Endothelial cell of umbilical vein (primary cell): ENCODE data around the gene ESYT2. TPM values are rescaled to one million over a fixed set of nuclear protein-coding genes. Genes with fewer than 3 reads are reported as not detected.

Experiments
- BruUV-seq: library from RNA; stranded (reverse); fragments of 400-500 nt; replicated peaks from 2 replicates; lab custom pipeline; 2021; lab: Mats Ljungman, UMichigan
- CTCF ChIA-PET: fragments of 300-600, 350-600 bp; sonication (Branson Sonifier 250); formaldehyde crosslinking; loops from one replicate; lab custom pipeline; 2021; ENCODE audit warnings: antibody characterized with exemption, inconsistent platforms; lab: Charles Lee
- POLR2A ChIA-PET: fragments of 300-600, 350-600 bp; sonication (Branson Sonifier 250); formaldehyde crosslinking; loops from one replicate; lab custom pipeline; 2021; ENCODE audit warnings: antibody characterized with exemption, inconsistent platforms; lab: Charles Lee
- DNase-seq: peaks from one replicate; pipeline ENCODE4 v3.0.0-alpha.2; 2011; ENCODE audit warnings: low read depth, low spot score
- FAIRE-seq: peaks from 2 replicates; lab custom pipeline; 2011; peaks lifted over from hg19 to GRCh38; lab: Jason Lieb, UNC
- H2AFZ ChIP-seq: 2 replicates; pipeline ENCODE4 v1.6.0; 2012; ENCODE audit warnings: low read depth, low read length, control low read depth, inconsistent platforms
- H3K27ac ChIP-seq: 2 replicates; pipeline ENCODE4 v1.5.1; 2011; ENCODE audit warnings: low read depth, mild to moderate bottlenecking, control low read depth, low read length, moderate library complexity; ENCODE audit not compliant: insufficient read depth
- H3K27me3 ChIP-seq, 2 experiments: 2 replicates each; pipeline versions ENCODE4 v1.6.0 to v1.6.1; 2011; ENCODE audit warnings: low read length in 2 of 2, mixed read lengths in 1 of 2; ENCODE audit not compliant: control insufficient read depth in 2 of 2, insufficient read depth in 2 of 2
- H3K36me3 ChIP-seq, 2 experiments: 2 replicates in 1 of 2; 3 replicates in 1 of 2; pipeline ENCODE4 v1.5.1; 2011; ENCODE audit warnings: low read length in 2 of 2, mild to moderate bottlenecking in 1 of 2, moderate library complexity in 1 of 2; ENCODE audit not compliant: control insufficient read depth in 2 of 2, insufficient read depth in 2 of 2; ENCODE audit errors: extremely low read depth in 1 of 2
- H3K4me1 ChIP-seq: 3 replicates; pipeline ENCODE4 v1.5.1; 2011; ENCODE audit warnings: mild to moderate bottlenecking, low read length; ENCODE audit not compliant: control insufficient read depth, insufficient read depth; ENCODE audit errors: extremely low read depth
- H3K4me2 ChIP-seq: 2 replicates; pipeline ENCODE4 v1.6.1; 2011; ENCODE audit warnings: low read length, control low read depth, mixed read lengths; ENCODE audit not compliant: insufficient read depth
- H3K4me3 ChIP-seq, 3 experiments: fragments of 200-600 bp in 1 of 3; sonication (generic), shearing (Covaris generic) in 1 of 3; replicated peaks in 1 of 3; 2 replicates each; pipeline ENCODE4 v1.5.1; 2011 to 2016; ENCODE audit warnings: control low read depth in 3 of 3, low read length in 3 of 3, mild to moderate bottlenecking in 2 of 3, inconsistent platforms in 1 of 3, low read depth in 1 of 3, moderate library complexity in 1 of 3; ENCODE audit not compliant: insufficient read depth in 1 of 3
- H3K79me2 ChIP-seq: 2 replicates; pipeline ENCODE4 v1.6.0; 2012; ENCODE audit warnings: low read length, inconsistent platforms; ENCODE audit not compliant: control insufficient read depth, insufficient read depth
- H3K9ac ChIP-seq: replicated peaks from 2 replicates; pipeline ENCODE3; 2011; ENCODE audit warnings: low read length, control low read depth; ENCODE audit not compliant: insufficient read depth; ENCODE audit errors: extremely low read depth
- H3K9me1 ChIP-seq: replicated peaks from 3 replicates; pipeline ENCODE4 v1.6.0; 2011; ENCODE audit warnings: mild to moderate bottlenecking, low read length; ENCODE audit not compliant: control insufficient read depth, insufficient read depth; ENCODE audit errors: extremely low read depth
- H3K9me3 ChIP-seq: replicated peaks from 2 replicates; pipeline ENCODE4 v1.5.1; 2012; ENCODE audit warnings: low read length, inconsistent platforms; ENCODE audit not compliant: control insufficient read depth, insufficient read depth
- H4K20me1 ChIP-seq: replicated peaks from 2 replicates; pipeline ENCODE3; 2011; ENCODE audit warnings: mild to moderate bottlenecking, low read length; ENCODE audit not compliant: control insufficient read depth, insufficient read depth; ENCODE audit errors: extremely low read depth
- CTCF ChIP-seq, 2 donors: IDR thresholded peaks; 1 replicate in 1 of 2; 2 replicates in 1 of 2; pipeline ENCODE4 v1.5.1; 2011; ENCODE audit warnings: low read length in 2 of 2, mild to moderate bottlenecking in 2 of 2, moderate library complexity in 2 of 2, control low read depth in 1 of 2, inconsistent platforms in 1 of 2, low read depth in 1 of 2; ENCODE audit not compliant: insufficient read depth in 1 of 2; ENCODE audit errors: extremely low read depth in 1 of 2
- EZH2 ChIP-seq: IDR thresholded peaks from 2 replicates; pipeline ENCODE4 v1.6.1; 2012; ENCODE audit warnings: borderline replicate concordance, low read depth, mild to moderate bottlenecking, moderate library complexity, low read length, inconsistent platforms; ENCODE audit not compliant: severe bottlenecking
- FOS ChIP-seq: IDR thresholded peaks from 2 replicates; pipeline ENCODE4 v1.6.1; 2011; ENCODE audit warnings: mild to moderate bottlenecking, low read length, moderate library complexity, borderline replicate concordance; ENCODE audit not compliant: insufficient read depth
- GATA2 ChIP-seq: IDR thresholded peaks from 2 replicates; pipeline ENCODE4 v1.7.0; 2011; ENCODE audit warnings: low read depth, mild to moderate bottlenecking, moderate library complexity, mixed read lengths, low read length; ENCODE audit not compliant: insufficient read length, insufficient read depth
- JUN ChIP-seq: IDR thresholded peaks from 2 replicates; pipeline ENCODE4 v1.6.1; 2011; ENCODE audit warnings: borderline replicate concordance, low read depth; ENCODE audit not compliant: insufficient read length, insufficient read depth
- MAX ChIP-seq: IDR thresholded peaks from 2 replicates; pipeline ENCODE4 v1.6.1; 2011; ENCODE audit not compliant: insufficient read depth, insufficient read length
- MYC ChIP-seq: IDR thresholded peaks from one replicate; pipeline ENCODE4 v1.6.1; 2011; ENCODE audit warnings: mild to moderate bottlenecking, low read depth, low read length
- POLR2A ChIP-seq: IDR thresholded peaks from 2 replicates; pipeline ENCODE4 v1.6.1; 2012; ENCODE audit warnings: low read depth, mild to moderate bottlenecking, control low read depth, low read length
- POLR2AphosphoS5 ChIP-seq: IDR thresholded peaks from 2 replicates; pipeline ENCODE4 v1.6.1; 2012; ENCODE audit warnings: low read depth, mild to moderate bottlenecking, control low read depth, low read length, moderate library complexity; ENCODE audit not compliant: insufficient read depth
- dilution Hi-C: fragments of 300-500 bp; cut with MboI; formaldehyde crosslinking; loops from one replicate; pipeline ENCODE4 v1.15.0; 2019; ENCODE audit warnings: low sequenced_read_pairs; ENCODE audit not compliant: extremely low pct_ligation_motif_present
- intact Hi-C: fragments of 100-400 bp; cut with micrococcal nuclease; formaldehyde crosslinking; loops from one replicate; pipeline ENCODE4 v1.10.0; 2022
- polyA plus RNA-seq, 4 experiments: library from polyadenylated mRNA; depleted of rRNA in 3 of 4; stranded (reverse) in 3 of 4; unstranded in 1 of 4; fragments of >200 nt; gene quantifications; 2 replicates each; pipeline versions ENCODE4 v1.2.1 to v1.2.3, GENCODE V29; 2011 to 2012; ENCODE audit warnings: missing spikeins in 1 of 4
- total RNA-seq: library from RNA; stranded (reverse); gene quantifications from 2 replicates; pipeline ENCODE4 v1.2.3, GENCODE V29; 2021

ESYT2 gene
- total and polyA plus RNA-seq, 2 donors (not counting 3 experiments of a cell fraction or from before 2014, with no cell fraction given), result 18.8 to 46.6 TPM

GRCh38 chr7:158732494-158733219 is 96.7 kb downstream of the ESYT2 start:
- Histone ChIP-seq H3K79me2 (no peaks in the 10 kb centered on the region), H3K4me2 (no peak overlapping the region), H3K27ac (no peak overlapping the region), H3K9ac (no peak overlapping the region), H3K27me3 (no peaks in the 10 kb centered on the region), H3K4me1 (peaks cover 3% of the 10 kb centered on the region), H2AFZ (no peak overlapping the region), H3K4me3 (no peak overlapping the region), H3K36me3 (peaks cover 3 to 10% of the 10 kb centered on the region in 2 experiments), H3K9me3 (no peaks in the 10 kb centered on the region), H4K20me1 (no peaks in the 10 kb centered on the region), H3K9me1 (no peaks in the 10 kb centered on the region)
- POLR2A ChIA-PET, result no interaction called here
- FAIRE-seq (no peak), DNase-seq (no peak)
- intact Hi-C loops, result no loop called here
- no TSS peak for BruUV-seq
- TF ChIP-seq FOS (no peak), EZH2 (no peak), POLR2A (no peak), GATA2 (no peak), CTCF (IDR thresholded peaks at IDR 0.05; ENCODE audit: extremely low read depth in 1 of 2, insufficient read depth in 1 of 2, low read depth in 1 of 2, low read length in 2 of 2) (no peak), POLR2AphosphoS5 (no peak), MYC (no peak), MAX (no peak), JUN (no peak)
- CTCF ChIA-PET, result interaction anchor here (1.3 kb wide), 1 partner anchor 244 kb away, joined by 4 read pairs; no protein-coding TSS in a partner anchor
- dilution Hi-C loops, result no loop called here
